HCT116 (cell line): ENCODE measurements around the gene TRIM38. TPM values are rescaled to one million over a fixed set of nuclear protein-coding genes. Genes with fewer than 3 reads are reported as not detected.
"Not testable (repeated sequence)": the region's sequence is repeated elsewhere in the genome, so short reads cannot be mapped to it uniquely, and the experiment has no call there.

Source experiments
- ATAC-seq: fragments of 200-7000 bp; cut with Tn5 transposase; 2 replicates; pipeline ENCODE4 v1.9.1; 2020; ENCODE audit warnings: mild to moderate bottlenecking, moderate library complexity
- BruUV-seq: library from RNA; stranded (reverse); fragments of 400-500 nt; replicated peaks from 2 replicates; lab custom pipeline; 2021; lab: Mats Ljungman, UMichigan
- CTCF ChIA-PET: fragments of 300-600 bp; sonication (Branson Sonifier 250); formaldehyde crosslinking; loops from one replicate; lab custom pipeline; 2021; ENCODE audit warnings: antibody characterized with exemption; lab: Charles Lee
- POLR2A ChIA-PET: fragments of 300-600, 350-600 bp; sonication (Branson Sonifier 250); formaldehyde crosslinking; loops from one replicate; lab custom pipeline; 2021; ENCODE audit warnings: antibody characterized with exemption; lab: Charles Lee
- RAD21 ChIA-PET, 2 experiments: fragments of 300-600 bp; sonication (Branson Sonifier 250); formaldehyde crosslinking; loops; one replicate each; lab custom pipeline; 2023; ENCODE audit warnings: low total read pairs in 2 of 2; ENCODE audit not compliant: uncharacterized antibody in 2 of 2, unreplicated experiment in 2 of 2, low non-redundant PET in 1 of 2; lab: Charles Lee
- DNase-seq: peaks from one replicate; pipeline ENCODE4 v3.0.0-alpha.2; 2010; ENCODE audit warnings: low read depth, low spot score
- H2AFZ ChIP-seq: fragments of 200-600 bp; shearing (Covaris generic), sonication (generic); 2 replicates; pipeline ENCODE4 v1.6.1; 2017; ENCODE audit warnings: low read depth, mixed run types, mixed read lengths, antibody characterized with exemption, low read length; ENCODE audit not compliant: poor library complexity, severe bottlenecking
- H3K27ac ChIP-seq: 2 replicates; pipeline ENCODE4 v1.5.1; 2012; ENCODE audit warnings: low read depth, low read length
- H3K27me3 ChIP-seq: fragments of 200-600 bp; sonication (generic); 2 replicates; pipeline ENCODE4 v1.6.1; 2016; ENCODE audit warnings: mixed run types, low read length, mixed read lengths; ENCODE audit not compliant: insufficient read depth
- H3K36me3 ChIP-seq, 2 experiments: fragments of 200-500 bp in 1 of 2; fragments of 200-600 bp in 1 of 2; sonication (Bioruptor generic) in 1 of 2; sonication (generic) in 1 of 2; 2 replicates each; pipeline versions ENCODE4 v1.5.1 to v1.6.1; 2014 to 2016; ENCODE audit warnings: low read length in 2 of 2, inconsistent platforms in 1 of 2, mixed read lengths in 1 of 2, mixed run types in 1 of 2; ENCODE audit not compliant: insufficient read depth in 2 of 2, control insufficient read depth in 1 of 2
- H3K4me1 ChIP-seq, 2 experiments: fragments of 200-600 bp in 1 of 2; sonication (generic) in 1 of 2; 2 replicates each; pipeline versions ENCODE4 v1.5.1 to v1.6.1; 2012 to 2017; ENCODE audit warnings: low read length in 2 of 2, inconsistent platforms in 1 of 2, mild to moderate bottlenecking in 1 of 2, mixed read lengths in 1 of 2, mixed run types in 1 of 2, moderate library complexity in 1 of 2; ENCODE audit not compliant: insufficient read depth in 2 of 2, control insufficient read depth in 1 of 2
- H3K4me2 ChIP-seq: fragments of 200-600 bp; sonication (generic); 2 replicates; pipeline ENCODE4 v1.6.1; 2017; ENCODE audit warnings: mixed run types, low read length, mixed read lengths
- H3K4me3 ChIP-seq, 2 experiments: fragments of 200-600 bp in 1 of 2; sonication (generic) in 1 of 2; replicated peaks in 1 of 2; 2 replicates each; pipeline ENCODE4 v1.5.1; 2011 to 2016; ENCODE audit warnings: low read length in 2 of 2, control low read depth in 1 of 2, low read depth in 1 of 2, mild to moderate bottlenecking in 1 of 2, mixed read lengths in 1 of 2, mixed run types in 1 of 2
- H3K79me2 ChIP-seq: fragments of 200-600 bp; sonication (generic); 2 replicates; pipeline ENCODE4 v1.6.1; 2017; ENCODE audit warnings: mild to moderate bottlenecking, mixed run types, low read length, moderate library complexity, mixed read lengths; ENCODE audit not compliant: insufficient read depth
- H3K9ac ChIP-seq: fragments of 200-600 bp; sonication (generic); 2 replicates; pipeline ENCODE4 v1.6.1; 2016; ENCODE audit warnings: low read length, mixed read lengths
- H3K9me2 ChIP-seq: fragments of 200-600 bp; sonication (generic), shearing (Covaris generic); 2 replicates; pipeline ENCODE4 v1.6.1; 2017; ENCODE audit warnings: mixed run types, mild to moderate bottlenecking, moderate library complexity; ENCODE audit not compliant: insufficient read depth
- H3K9me3 ChIP-seq, 2 experiments: fragments of 200-500 bp in 1 of 2; fragments of 200-600 bp in 1 of 2; sonication (Bioruptor generic) in 1 of 2; sonication (generic) in 1 of 2; 2 replicates each; pipeline ENCODE4 v1.6.1; 2014 to 2017; ENCODE audit warnings: low read length in 2 of 2, mixed read lengths in 2 of 2, inconsistent platforms in 1 of 2, low read depth in 1 of 2, mild to moderate bottlenecking in 1 of 2, mixed run types in 1 of 2, moderate library complexity in 1 of 2; ENCODE audit not compliant: control insufficient read depth in 1 of 2, insufficient read depth in 1 of 2
- H4K20me1 ChIP-seq: fragments of 200-600 bp; sonication (generic), shearing (Covaris generic); 2 replicates; pipeline ENCODE4 v1.6.1; 2017; ENCODE audit warnings: mixed run types, mild to moderate bottlenecking, moderate library complexity; ENCODE audit not compliant: insufficient read depth
- CEBPB ChIP-seq: IDR thresholded peaks from 2 replicates; pipeline ENCODE4 v1.6.1; 2012; ENCODE audit warnings: low read depth
- EGR1 ChIP-seq: IDR thresholded peaks from 2 replicates; pipeline ENCODE4 v1.6.1; 2012; ENCODE audit warnings: low read depth
- ELF1 ChIP-seq: IDR thresholded peaks from 2 replicates; pipeline ENCODE4 v1.6.1; 2012; ENCODE audit warnings: low read depth, borderline replicate concordance
- EZH2 ChIP-seq: fragments of 200-600 bp; sonication (generic); IDR thresholded peaks from 2 replicates; pipeline ENCODE4 v1.6.1; 2017; ENCODE audit warnings: antibody characterized with exemption, mixed run types
- POLR2A ChIP-seq: IDR thresholded peaks from 2 replicates; pipeline ENCODE4 v1.7.0; 2011; ENCODE audit warnings: borderline replicate concordance; ENCODE audit not compliant: insufficient read depth, insufficient read length; ENCODE audit errors: extremely low read depth
- POLR2AphosphoS5 ChIP-seq: IDR thresholded peaks from 2 replicates; pipeline ENCODE4 v1.6.1; 2011; ENCODE audit warnings: mild to moderate bottlenecking, low read depth, low read length, moderate library complexity
- RAD21 ChIP-seq: IDR thresholded peaks from 2 replicates; pipeline ENCODE4 v1.6.1; 2012; ENCODE audit warnings: low read depth, mild to moderate bottlenecking
- SP1 ChIP-seq: IDR thresholded peaks from 2 replicates; pipeline ENCODE4 v1.6.1; 2012; ENCODE audit warnings: low read depth
- ZFX ChIP-seq: fragments of 450-650 bp; IDR thresholded peaks from 2 replicates; pipeline ENCODE4 v1.6.1; 2017
- ZNF274 ChIP-seq: fragments of 200-500 bp; sonication (Bioruptor generic); IDR thresholded peaks from 2 replicates; pipeline ENCODE4 v1.6.1; 2014; ENCODE audit warnings: mild to moderate bottlenecking, low read depth, low read length, inconsistent platforms
- intact Hi-C: fragments of 100-400 bp; cut with micrococcal nuclease; formaldehyde crosslinking; loops from 2 replicates; pipeline ENCODE4 v1.10.0; 2022
- total RNA-seq: library from RNA; stranded (reverse); gene quantifications from one replicate; pipeline ENCODE4 v1.2.1, GENCODE V29; 2021; ENCODE audit not compliant: unreplicated experiment
- TF ChIP-seq, protein P1 (sequence below): IDR thresholded peaks from 2 replicates; pipeline ENCODE4 v1.6.1; 2012
- TF ChIP-seq, protein P2 (sequence below), 3 experiments: fragments of 200-600 bp in 1 of 3; sonication (generic) in 1 of 3; IDR thresholded peaks in 2 of 3; conservative IDR thresholded peaks in 1 of 3; 2 replicates each; pipeline ENCODE4 v1.5.1; 2012 to 2017; ENCODE audit warnings: low read depth in 2 of 3, low read length in 2 of 3, antibody characterized with exemption in 1 of 3, borderline replicate concordance in 1 of 3, control low read depth in 1 of 3, mild to moderate bottlenecking in 1 of 3, mixed read lengths in 1 of 3, mixed run types in 1 of 3, moderate library complexity in 1 of 3; ENCODE audit not compliant: insufficient read depth in 1 of 3
- TF ChIP-seq, protein P3 (sequence below): IDR thresholded peaks from 2 replicates; pipeline ENCODE4 v1.6.1; 2011; ENCODE audit warnings: mild to moderate bottlenecking, low read length, moderate library complexity; ENCODE audit not compliant: insufficient replicate concordance; ENCODE audit errors: extremely low read depth

Gene TRIM38
- total RNA-seq, 1 experiment from 2014 or later, result 9.6 TPM

DNA sequence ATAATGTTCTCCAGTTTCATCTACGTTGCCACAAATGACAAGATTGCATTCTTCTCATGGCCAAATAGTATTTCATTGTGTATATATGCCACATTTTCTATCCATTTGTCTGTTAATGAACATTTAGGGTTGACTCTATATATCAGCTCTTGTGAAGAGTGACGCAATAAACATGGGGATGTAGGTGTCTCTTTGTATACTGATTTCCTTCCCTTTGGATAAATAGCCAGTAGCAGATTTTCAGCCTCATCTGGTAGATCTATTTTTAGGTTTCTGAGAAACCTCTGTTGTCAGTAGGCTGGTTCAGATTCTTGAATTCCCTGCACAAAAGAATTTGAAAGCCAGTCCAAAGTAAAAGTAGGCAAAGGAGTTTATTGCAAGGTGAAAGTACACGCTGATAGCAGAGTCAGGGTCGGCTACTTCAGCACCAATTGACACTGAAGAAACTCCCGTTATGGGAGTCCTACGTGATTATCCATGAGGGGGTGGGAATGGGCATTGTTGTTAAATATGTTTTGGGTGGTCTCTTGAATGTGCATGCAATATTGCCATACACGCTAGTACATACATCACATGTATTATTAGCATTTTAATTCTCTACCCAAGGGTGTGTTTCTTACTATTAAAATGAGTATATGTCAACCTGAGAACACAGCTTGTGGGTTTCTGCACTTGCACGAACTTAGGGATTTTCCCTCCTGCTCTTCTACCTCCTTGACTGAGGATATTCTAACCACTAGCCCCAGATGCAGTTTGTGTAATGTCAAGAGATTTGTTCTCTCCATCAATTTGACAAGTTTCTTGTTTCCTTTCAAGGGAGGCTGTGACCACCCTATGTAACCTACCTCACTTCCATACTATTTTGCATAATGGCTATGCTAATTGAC lies 17.7 kb upstream of the TRIM38 start (continued):
- TF ChIP-seq, protein P1, sequence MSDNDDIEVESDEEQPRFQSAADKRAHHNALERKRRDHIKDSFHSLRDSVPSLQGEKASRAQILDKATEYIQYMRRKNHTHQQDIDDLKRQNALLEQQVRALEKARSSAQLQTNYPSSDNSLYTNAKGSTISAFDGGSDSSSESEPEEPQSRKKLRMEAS, result no peak
- TF ChIP-seq RAD21 (no peak), POLR2A (no peak), CEBPB (no peak)
- TF ChIP-seq, all 23 proteins: peak for 0

GRCh38 chr6:25945738-25946137 lies 16.9 kb upstream of the TRIM38 start:
- H3K9me3 ChIP-seq, CTCF ChIA-PET, H3K4me2 ChIP-seq, H2AFZ ChIP-seq, RAD21 ChIA-PET, H3K79me2 ChIP-seq, H3K9ac ChIP-seq, H3K27me3 ChIP-seq, H3K4me3 ChIP-seq, H4K20me1 ChIP-seq, H3K36me3 ChIP-seq, POLR2A ChIA-PET, H3K27ac ChIP-seq, H3K9me2 ChIP-seq, H3K4me1 ChIP-seq, BruUV-seq, DNase-seq, ATAC-seq: not testable (repeated sequence)
- intact Hi-C loops, result loop anchor here (10.0 kb wide), 1 partner anchor 671 kb away; the partner anchor contains the start of gene CARMIL1

DNA sequence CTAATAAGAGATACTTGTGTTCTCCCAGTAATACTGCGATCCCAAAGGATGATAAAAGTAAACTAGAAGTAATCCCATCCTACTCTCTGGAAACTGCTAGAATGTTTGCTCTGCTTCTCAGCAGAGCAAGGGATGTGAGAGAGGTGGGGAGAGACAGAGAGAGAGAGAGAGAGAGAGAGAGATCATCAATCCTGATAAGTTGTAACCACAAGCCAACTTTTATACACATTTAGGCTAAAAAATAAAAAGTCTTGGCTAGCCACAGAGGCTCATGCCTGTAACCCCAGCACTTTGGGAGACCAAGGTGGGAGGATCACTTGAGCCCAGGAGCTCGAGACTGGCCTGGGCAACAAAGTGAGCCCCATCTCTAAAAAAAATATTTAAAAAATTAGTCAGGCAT lies 16.0 kb upstream of the TRIM38 start:
- Histone ChIP-seq H3K4me1 (no peaks in the 10 kb centered on the region), H3K4me2 (no peak overlapping the region), H3K4me3 (no peak overlapping the region), H3K36me3 (no peaks in the 10 kb centered on the region), H3K9me2 (no peaks in the 10 kb centered on the region), H3K79me2 (no peaks in the 10 kb centered on the region)
- RAD21 ChIA-PET, result no interaction called here
- TF ChIP-seq ZNF274, result no peak
- no peak for TF ChIP-seq POLR2AphosphoS5
- TF ChIP-seq, protein P2, sequence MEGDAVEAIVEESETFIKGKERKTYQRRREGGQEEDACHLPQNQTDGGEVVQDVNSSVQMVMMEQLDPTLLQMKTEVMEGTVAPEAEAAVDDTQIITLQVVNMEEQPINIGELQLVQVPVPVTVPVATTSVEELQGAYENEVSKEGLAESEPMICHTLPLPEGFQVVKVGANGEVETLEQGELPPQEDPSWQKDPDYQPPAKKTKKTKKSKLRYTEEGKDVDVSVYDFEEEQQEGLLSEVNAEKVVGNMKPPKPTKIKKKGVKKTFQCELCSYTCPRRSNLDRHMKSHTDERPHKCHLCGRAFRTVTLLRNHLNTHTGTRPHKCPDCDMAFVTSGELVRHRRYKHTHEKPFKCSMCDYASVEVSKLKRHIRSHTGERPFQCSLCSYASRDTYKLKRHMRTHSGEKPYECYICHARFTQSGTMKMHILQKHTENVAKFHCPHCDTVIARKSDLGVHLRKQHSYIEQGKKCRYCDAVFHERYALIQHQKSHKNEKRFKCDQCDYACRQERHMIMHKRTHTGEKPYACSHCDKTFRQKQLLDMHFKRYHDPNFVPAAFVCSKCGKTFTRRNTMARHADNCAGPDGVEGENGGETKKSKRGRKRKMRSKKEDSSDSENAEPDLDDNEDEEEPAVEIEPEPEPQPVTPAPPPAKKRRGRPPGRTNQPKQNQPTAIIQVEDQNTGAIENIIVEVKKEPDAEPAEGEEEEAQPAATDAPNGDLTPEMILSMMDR (IDR thresholded peaks at IDR 0.05 in 2 of 3, conservative IDR thresholded peaks at IDR 0.05 in 1 of 3; ENCODE audit: borderline replicate concordance in 1 of 3, insufficient read depth in 1 of 3, low read depth in 2 of 3, low read length in 2 of 3), result no peak
- TF ChIP-seq ELF1, result no peak
- TF ChIP-seq CEBPB, result no peak
- TF ChIP-seq, protein P3, sequence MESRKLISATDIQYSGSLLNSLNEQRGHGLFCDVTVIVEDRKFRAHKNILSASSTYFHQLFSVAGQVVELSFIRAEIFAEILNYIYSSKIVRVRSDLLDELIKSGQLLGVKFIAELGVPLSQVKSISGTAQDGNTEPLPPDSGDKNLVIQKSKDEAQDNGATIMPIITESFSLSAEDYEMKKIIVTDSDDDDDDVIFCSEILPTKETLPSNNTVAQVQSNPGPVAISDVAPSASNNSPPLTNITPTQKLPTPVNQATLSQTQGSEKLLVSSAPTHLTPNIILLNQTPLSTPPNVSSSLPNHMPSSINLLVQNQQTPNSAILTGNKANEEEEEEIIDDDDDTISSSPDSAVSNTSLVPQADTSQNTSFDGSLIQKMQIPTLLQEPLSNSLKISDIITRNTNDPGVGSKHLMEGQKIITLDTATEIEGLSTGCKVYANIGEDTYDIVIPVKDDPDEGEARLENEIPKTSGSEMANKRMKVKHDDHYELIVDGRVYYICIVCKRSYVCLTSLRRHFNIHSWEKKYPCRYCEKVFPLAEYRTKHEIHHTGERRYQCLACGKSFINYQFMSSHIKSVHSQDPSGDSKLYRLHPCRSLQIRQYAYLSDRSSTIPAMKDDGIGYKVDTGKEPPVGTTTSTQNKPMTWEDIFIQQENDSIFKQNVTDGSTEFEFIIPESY, result no peak
- no peak for TF ChIP-seq SP1
- no peak for TF ChIP-seq EZH2
- no peak for TF ChIP-seq EGR1
- TF ChIP-seq ZFX, result no peak
- TF ChIP-seq, all 23 proteins: peak for 0
- no peaks in the 10 kb centered on the region for H4K20me1 ChIP-seq
- ChIA-PET CTCF (no interaction called here), POLR2A (no interaction called here)
- intact Hi-C loops, result loop anchor here (10.0 kb wide), 1 partner anchor 672 kb away; the partner anchor contains the start of gene CARMIL1
- DNase-seq, result no peak
- H3K9me3 ChIP-seq, result no peaks in the 10 kb centered on the region
- H3K27ac ChIP-seq, result no peak overlapping the region
- H3K27me3 ChIP-seq, result no peaks in the 10 kb centered on the region
- BruUV-seq, result no TSS peak
- no peak overlapping the region for H2AFZ ChIP-seq
- no peak overlapping the region for H3K9ac ChIP-seq
- ATAC-seq, result no peak
